Stimulated activated memory B cell treated with anti-CD40 and anti-IgM and Interleukin-4, amounts not matched to agents 10 μg/mL and 1 μg/mL and 100 μg/mL, for 72 hours (primary cell): ENCODE data around the gene PTCRA.
A peak's percentile ranks its signal among the peaks of the same experiment; 100 is the strongest.

ENCODE experiments used
- ATAC-seq: fragments of 150-1000 bp; cut with Tn5 transposase; 2 replicates; pipeline ENCODE4 v1.10.0; 2021
- H3K27ac Mint-ChIP-seq: one replicate; pipeline ENCODE4 v1.8.0; 2022; ENCODE audit warnings: mild to moderate bottlenecking, mixed read lengths
- H3K27me3 Mint-ChIP-seq: one replicate; pipeline ENCODE4 v1.8.0; 2022; ENCODE audit warnings: mixed read lengths
- H3K36me3 Mint-ChIP-seq: one replicate; pipeline ENCODE4 v1.8.0; 2022; ENCODE audit warnings: mixed read lengths
- H3K4me1 Mint-ChIP-seq: one replicate; pipeline ENCODE4 v1.8.0; 2022; ENCODE audit warnings: mixed read lengths
- H3K4me3 Mint-ChIP-seq: one replicate; pipeline ENCODE4 v1.8.0; 2022; ENCODE audit warnings: mild to moderate bottlenecking, moderate library complexity, mixed read lengths
- H3K9me3 Mint-ChIP-seq: one replicate; pipeline ENCODE4 v1.8.0; 2022; ENCODE audit warnings: mixed read lengths

The PTCRA gene

DNA sequence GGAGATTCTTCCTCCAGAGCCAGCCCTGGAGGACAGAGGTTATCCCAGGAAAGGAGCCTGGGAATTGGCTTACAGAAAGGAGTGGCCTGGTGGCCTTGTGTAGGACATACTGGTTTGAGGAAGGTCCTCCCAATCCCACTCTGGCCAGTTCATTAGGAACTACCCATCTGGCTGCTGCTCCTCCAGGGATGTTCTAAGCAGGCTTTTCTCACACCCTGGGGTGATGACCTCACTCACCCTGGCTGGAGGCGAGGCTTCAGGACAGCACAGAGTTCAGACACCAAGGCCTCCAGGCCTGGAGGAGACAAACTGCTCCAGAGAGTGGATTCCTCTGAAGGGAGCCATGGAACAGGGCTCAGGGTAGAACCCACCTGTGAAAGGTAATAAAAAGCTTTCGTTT lies 53.6 kb downstream of the PTCRA start:
- Mint-ChIP-seq H3K36me3 (peaks cover 58% of the 10 kb centered on the region), H3K4me1 (peaks cover 9% of the 10 kb centered on the region), H3K27ac (no peak overlapping the region), H3K9me3 (no peaks in the 10 kb centered on the region), H3K27me3 (no peaks in the 10 kb centered on the region), H3K4me3 (no peak overlapping the region)
- no peak for ATAC-seq

DNA sequence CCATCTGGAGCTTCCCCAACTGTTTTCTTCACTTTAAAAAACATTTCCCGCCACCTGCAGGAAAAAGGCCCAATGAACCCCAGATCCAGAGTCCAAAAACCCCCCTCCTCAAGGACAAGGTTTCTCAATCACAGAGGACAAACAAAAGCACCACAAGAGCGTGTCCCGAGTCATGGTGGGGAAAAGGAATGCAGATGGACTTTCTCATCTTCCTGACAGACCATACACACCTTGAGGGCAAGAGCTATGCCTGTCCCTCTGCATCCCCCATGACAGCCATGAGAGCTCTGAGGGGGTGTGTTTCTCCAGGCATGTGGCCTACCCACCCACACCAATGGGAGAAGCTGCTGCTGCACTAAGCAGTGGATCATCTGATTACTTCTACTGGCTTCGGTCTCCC lies 54.1 kb downstream of the PTCRA start:
- Mint-ChIP-seq H3K9me3 (no peaks in the 10 kb centered on the region), H3K4me1 (peaks cover 11% of the 10 kb centered on the region), H3K4me3 (no peak overlapping the region), H3K27me3 (no peaks in the 10 kb centered on the region), H3K36me3 (peaks cover 53% of the 10 kb centered on the region), H3K27ac (no peak overlapping the region)
- ATAC-seq = no peak

DNA sequence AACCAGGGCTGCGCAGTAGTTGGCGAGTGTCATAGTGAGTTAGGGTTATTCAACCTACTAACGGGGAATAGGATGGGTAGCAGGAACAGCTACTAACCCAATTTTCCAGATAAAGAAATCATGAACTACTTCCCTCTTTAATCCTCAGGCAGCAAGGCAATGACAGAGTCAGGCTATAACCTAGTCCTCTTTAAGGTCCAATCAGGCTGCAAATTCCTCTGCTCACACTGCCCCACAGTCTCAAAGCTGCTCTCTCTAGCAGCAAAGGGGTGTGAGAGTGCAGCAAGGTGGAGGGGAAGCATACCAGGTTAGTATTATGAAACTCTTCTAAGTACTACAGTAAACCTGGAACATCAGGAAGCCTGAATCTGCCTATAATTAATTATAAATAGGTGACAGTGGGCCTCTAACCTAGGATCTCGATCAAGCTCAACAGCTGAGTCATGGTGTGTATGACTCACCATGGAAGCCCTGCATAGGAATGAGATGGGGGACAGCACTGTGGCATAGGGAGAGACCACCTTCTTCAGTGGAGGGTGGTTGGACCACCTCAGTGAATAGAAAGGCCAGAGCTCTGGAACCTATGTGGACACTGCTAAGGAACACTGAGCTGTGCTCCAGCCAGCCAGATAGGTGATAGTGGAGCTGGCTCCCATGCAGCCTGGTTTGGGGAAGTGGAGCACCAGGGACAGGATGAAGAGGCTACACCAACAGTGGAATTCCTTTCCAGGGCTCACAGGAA lies 55.2 kb downstream of the PTCRA start:
- H3K36me3 Mint-ChIP-seq = peaks cover 44% of the 10 kb centered on the region
- peaks cover 16% of the 10 kb centered on the region for H3K4me1 Mint-ChIP-seq
- H3K27me3 Mint-ChIP-seq = no peaks in the 10 kb centered on the region
- ATAC-seq = no peak
- no peak overlapping the region for H3K27ac Mint-ChIP-seq
- no peaks in the 10 kb centered on the region for H3K9me3 Mint-ChIP-seq
- H3K4me3 Mint-ChIP-seq = no peak overlapping the region

DNA sequence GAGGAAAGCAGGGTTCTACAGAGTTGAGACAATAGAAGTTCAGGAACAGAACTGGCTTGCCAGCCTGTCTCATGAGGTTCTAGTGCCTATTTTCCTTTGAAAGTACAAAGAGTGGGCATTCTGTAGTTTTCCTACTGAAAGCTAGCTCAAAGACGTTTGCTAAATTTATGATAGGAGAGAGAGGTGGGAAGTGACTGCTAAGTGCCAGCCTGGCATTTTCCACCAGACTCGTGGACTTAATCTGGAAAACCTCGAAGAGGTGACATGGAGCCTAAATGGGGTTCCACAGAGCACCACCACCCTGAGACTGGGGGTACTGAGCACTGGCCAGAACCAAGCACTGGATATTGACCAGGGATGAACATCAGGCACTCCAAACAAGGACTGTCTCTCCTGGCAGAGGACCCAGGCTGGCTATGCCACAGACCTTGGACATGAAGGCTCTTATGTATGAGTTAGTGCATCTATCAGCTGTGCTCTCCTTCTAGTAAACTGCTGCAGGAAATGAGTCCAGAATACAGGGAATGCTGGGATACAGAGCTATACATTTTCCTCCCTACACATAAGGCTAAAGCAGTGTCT lies 56.0 kb downstream of the PTCRA start:
- Mint-ChIP-seq H3K4me3 (no peak overlapping the region), H3K36me3 (peaks cover 38% of the 10 kb centered on the region), H3K27me3 (no peaks in the 10 kb centered on the region), H3K27ac (no peak overlapping the region), H3K4me1 (peaks cover 24% of the 10 kb centered on the region), H3K9me3 (no peaks in the 10 kb centered on the region)
- ATAC-seq = no peak

DNA sequence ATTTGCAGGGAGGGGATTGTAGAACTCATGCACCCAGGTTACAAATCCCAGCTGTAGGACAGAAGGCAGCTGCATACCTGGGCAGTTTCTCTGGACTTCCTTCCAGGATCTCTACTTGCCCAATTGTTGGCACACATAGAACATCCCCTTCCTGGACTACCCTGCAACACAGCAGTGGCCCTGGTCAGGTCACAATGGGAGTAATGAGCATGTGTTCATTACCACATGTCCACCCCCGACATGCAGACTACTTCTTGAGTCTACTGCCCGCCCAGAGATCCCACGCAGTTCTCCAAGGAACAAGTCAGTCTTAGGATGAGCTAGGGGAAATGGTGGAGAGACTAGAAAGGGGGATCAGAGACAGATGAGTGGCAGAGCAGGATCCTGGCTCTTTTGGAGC lies 58.1 kb downstream of the PTCRA start:
- peaks cover 38% of the 10 kb centered on the region for H3K4me1 Mint-ChIP-seq

DNA sequence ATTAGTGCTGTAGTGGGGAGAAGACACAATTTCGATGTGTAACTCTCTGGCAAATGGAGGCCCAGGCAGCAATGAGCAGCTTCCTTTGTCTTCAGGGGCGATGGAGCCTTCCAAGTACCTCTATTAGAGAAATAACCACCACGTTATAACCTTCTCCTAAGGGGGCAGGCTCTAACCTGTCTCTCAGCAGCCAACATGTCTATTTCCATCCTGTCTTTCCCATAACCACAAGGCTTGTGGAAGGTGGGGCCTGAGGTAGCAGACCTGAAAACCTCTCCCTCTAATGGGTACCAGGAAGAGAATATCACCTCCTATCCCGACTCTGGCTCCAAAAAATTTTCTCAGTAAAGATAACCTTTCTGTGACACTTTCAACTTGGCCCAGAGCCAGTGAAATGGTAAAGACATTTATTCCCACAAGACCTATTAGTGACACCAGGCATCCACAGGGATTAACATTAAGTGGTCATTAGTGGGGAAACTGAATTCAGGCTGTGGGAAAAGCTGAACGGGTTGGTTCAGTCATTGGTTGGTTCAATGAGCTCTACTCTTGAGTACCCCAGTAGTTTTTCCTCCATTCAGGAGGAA lies 59.2 kb downstream of the PTCRA start:
- H3K4me1 Mint-ChIP-seq = peaks cover 49% of the 10 kb centered on the region
- peak overlapping the region; percentile 19 for H3K27ac Mint-ChIP-seq
- no peaks in the 10 kb centered on the region for H3K27me3 Mint-ChIP-seq
- peaks cover 18% of the 10 kb centered on the region for H3K36me3 Mint-ChIP-seq
- H3K9me3 Mint-ChIP-seq = no peaks in the 10 kb centered on the region
- no peak overlapping the region for H3K4me3 Mint-ChIP-seq
- no peak for ATAC-seq

More for the DNA sequence above, 58.1 kb downstream of the PTCRA start:
- no peaks in the 10 kb centered on the region for H3K9me3 Mint-ChIP-seq
- H3K27me3 Mint-ChIP-seq = no peaks in the 10 kb centered on the region
- no peak overlapping the region for H3K4me3 Mint-ChIP-seq
- peaks cover 22% of the 10 kb centered on the region for H3K36me3 Mint-ChIP-seq
- no peak overlapping the region for H3K27ac Mint-ChIP-seq
- ATAC-seq = no peak
